Activated CD4-positive, alpha-beta T cell treated with anti-CD3 and anti-CD28 coated beads for 24 hours (primary cell): ENCODE data around the gene TTLL13.

ENCODE experiments used
- DNase-seq, 2 donors: peaks; one replicate each; pipeline ENCODE4 v3.0.0-alpha.2; 2020; ENCODE audit warnings: low read depth in 2 of 2

Gene TTLL13

DNA sequence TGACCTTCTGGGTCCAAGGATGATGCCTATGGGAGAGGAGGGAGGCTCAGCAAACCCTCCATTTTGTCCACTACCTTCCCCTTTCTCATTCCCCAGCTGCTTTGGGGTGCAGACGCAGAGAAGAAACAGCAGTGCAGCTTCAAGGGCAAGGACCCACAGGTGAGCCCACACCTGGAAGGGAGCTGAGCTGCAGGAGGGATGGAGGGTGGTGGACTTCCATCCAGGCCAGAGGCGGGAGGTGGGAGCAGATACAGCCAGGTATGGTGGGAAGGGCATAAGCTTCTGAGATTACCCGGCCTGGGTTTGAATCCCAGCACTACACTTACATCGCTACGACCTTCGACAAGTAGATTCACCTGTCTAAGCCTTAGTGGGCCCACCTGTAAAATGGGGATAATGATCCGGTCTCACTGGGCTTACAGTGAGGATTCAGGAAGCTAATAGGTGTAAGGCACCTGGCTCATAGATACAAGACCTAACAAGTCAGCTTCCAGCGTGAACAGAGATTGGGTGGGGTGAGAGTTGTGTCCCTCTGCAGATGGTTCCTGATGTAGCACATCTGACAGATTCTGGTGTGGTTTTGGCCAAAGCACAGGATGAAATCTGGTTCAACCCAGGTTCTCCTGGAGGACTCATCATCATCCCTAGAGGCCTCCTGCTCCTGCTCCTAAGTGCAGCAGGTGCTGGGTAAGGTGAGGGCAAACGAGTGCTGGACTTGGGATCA is 31.5 kb upstream of the TTLL13 start:
- no peak for DNase-seq

DNA sequence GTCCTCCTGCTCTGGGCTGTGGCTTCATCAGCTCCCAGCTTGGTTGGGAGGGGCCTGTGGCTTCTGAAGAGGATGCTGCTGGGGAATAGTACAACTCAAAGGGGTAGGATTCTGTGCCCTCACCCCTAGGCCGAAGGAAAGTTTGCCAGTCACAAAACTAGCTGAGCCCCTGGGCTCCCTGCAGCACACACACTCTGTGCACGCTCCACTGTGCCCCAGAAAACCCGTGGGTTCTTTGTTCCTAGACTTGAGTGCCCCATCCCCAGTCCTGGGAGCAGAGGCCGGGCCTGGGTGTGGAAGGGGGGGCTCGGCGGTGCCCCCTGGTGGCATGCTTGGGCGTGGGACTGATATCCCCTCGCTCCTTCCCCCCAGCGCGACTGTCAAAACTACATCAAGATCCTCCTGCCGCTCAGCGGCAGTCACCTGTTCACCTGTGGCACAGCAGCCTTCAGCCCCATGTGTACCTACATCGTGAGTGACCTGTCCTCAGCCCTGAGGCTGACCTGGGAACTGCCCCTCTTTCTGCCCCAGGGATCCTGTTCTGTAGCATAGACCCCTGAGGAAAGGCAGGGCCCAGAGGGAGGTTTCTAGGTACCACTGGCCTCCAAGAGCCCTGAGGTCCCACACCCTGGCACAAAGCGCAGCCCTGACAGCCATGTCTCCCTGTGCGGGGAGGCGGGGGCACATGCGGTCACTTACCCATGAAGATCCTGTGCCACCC is 29.8 kb upstream of the TTLL13 start:
- peak; percentile 48 to 52 for DNase-seq

DNA sequence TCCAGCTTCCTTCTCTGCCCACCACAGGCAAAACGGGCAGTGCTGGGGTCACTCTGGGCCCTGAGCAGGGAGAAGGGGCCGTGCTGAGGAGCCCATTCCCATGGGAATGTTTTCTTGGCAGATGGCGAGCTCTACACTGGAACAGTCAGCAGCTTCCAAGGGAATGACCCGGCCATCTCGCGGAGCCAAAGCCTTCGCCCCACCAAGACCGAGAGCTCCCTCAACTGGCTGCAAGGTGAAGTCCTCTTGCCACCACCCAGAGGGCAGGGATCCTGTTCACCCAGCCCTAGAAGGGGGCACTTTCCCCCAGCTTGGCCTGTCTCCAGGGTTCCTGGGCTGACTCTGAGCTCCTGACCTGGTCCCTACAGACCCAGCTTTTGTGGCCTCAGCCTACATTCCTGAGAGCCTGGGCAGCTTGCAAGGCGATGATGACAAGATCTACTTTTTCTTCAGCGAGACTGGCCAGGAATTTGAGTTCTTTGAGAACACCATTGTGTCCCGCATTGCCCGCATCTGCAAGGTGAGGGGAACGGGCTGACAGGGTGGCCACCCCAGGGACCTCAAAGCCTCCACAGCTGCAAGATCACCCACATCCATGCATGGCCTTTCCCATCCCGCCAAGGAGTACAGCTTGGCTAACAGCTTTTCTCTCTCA is 28.0 kb upstream of the TTLL13 start:
- no peak for DNase-seq

DNA sequence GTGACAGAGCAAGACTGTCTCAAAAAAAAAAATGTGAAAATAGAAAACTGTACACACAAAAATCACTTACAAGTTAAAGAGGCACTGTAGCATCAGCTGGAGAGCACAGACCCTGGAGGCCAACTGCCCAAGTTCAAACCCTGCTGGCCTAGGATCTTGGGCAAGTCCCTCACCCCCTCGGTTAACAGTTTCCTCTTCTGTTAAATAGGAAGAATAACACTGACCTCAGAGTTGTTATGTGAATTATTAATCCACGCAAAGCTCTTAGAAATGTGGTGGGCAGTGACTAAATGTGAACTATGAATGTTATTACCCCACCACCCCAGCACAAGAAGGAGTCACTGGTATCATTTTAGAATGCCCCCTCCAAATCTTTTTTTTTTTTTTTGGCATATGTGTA is 26.8 kb upstream of the TTLL13 start:
- no peak for DNase-seq

DNA sequence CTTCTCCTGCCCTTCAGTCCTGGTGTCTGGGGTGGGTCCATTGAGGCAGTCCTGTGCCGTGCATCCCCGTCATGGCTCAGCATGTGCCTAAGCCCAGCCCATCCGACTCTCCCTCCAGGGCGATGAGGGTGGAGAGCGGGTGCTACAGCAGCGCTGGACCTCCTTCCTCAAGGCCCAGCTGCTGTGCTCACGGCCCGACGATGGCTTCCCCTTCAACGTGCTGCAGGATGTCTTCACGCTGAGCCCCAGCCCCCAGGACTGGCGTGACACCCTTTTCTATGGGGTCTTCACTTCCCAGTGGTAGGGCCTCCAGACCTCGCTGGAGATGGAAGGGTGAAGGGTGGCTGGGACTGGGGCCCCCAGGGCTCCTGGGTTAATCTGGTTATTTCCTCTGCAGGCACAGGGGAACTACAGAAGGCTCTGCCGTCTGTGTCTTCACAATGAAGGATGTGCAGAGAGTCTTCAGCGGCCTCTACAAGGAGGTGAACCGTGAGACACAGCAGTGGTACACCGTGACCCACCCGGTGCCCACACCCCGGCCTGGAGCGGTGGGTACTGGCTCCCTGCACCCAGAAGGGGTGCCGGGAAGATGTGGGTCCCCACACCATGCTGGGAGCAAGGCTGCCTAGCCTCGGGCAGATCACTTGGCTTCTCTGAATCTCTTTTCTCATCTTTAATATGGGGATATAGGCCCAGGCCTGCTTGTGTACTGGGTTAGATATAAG is 25.8 kb upstream of the TTLL13 start:
- no peak for DNase-seq

DNA sequence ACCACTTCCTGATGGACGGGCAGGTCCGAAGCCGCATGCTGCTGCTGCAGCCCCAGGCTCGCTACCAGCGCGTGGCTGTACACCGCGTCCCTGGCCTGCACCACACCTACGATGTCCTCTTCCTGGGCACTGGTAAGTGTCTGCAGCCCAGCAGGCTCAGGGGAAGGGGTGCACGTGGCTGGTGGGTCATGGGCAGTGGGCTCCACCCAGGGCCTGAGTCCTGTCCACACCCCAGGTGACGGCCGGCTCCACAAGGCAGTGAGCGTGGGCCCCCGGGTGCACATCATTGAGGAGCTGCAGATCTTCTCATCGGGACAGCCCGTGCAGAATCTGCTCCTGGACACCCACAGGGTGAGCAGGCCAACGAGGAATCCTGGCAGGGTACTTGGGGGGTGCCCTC is 24.3 kb upstream of the TTLL13 start:
- DNase-seq = no peak

DNA sequence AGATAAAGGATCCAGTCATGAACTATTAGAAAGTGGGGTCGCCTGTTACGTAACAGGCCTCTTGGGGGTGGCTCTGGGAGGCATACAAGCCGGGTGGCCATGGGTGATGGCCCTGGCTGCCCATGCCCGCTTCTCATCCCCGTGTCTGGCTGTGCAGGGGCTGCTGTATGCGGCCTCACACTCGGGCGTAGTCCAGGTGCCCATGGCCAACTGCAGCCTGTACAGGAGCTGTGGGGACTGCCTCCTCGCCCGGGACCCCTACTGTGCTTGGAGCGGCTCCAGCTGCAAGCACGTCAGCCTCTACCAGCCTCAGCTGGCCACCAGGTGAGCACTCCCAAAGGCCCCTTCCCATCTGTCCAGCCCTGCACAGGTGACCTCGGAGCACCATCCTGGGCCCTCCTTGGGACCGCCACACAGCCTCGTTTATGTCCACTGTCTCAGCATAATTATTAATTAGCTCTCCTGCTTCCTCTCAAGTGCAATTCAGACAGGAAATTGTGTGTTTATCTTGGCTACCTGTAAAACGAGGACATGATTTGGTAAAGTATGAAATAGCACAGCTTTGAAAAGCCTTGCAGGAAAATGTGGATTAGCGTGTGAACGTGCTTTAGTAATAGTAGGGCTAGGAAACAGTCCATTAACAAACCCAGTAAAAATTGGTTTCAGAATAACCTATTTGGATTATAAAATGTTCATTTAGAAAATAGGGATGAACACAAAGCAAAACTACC is 23.7 kb upstream of the TTLL13 start:
- DNase-seq = no peak

DNA sequence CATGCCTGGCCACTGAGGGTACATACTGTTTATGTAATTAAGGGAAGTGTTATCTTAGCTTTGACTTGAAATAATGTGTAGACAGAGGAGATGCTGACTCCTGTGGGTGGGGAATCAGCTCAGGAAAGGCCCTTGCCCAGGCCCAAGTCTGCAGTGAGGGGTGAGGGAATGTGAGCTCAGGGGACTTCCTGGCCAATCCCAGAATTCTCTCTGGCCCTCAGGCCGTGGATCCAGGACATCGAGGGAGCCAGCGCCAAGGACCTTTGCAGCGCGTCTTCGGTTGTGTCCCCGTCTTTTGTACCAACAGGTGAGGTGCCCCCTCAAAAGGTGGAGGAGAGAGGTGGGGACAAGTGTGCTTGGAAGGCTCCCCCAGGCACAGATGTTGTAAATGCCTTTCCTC is 22.0 kb upstream of the TTLL13 start:
- no peak for DNase-seq

DNA sequence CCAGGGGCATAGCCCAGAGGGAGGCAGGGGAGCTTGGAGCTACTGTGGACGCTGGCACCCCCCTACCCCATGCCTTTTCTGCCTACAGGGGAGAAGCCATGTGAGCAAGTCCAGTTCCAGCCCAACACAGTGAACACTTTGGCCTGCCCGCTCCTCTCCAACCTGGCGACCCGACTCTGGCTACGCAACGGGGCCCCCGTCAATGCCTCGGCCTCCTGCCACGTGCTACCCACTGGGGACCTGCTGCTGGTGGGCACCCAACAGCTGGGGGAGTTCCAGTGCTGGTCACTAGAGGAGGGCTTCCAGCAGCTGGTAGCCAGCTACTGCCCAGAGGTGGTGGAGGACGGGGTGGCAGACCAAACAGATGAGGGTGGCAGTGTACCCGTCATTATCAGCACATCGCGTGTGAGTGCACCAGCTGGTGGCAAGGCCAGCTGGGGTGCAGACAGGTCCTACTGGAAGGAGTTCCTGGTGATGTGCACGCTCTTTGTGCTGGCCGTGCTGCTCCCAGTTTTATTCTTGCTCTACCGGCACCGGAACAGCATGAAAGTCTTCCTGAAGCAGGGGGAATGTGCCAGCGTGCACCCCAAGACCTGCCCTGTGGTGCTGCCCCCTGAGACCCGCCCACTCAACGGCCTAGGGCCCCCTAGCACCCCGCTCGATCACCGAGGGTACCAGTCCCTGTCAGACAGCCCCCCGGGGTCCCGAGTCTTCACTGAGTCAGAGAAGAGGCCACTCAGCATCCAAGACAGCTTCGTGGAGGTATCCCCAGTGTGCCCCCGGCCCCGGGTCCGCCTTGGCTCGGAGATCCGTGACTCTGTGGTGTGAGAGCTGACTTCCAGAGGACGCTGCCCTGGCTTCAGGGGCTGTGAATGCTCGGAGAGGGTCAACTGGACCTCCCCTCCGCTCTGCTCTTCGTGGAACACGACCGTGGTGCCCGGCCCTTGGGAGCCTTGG is 21.3 kb upstream of the TTLL13 start:
- no peak for DNase-seq

DNA sequence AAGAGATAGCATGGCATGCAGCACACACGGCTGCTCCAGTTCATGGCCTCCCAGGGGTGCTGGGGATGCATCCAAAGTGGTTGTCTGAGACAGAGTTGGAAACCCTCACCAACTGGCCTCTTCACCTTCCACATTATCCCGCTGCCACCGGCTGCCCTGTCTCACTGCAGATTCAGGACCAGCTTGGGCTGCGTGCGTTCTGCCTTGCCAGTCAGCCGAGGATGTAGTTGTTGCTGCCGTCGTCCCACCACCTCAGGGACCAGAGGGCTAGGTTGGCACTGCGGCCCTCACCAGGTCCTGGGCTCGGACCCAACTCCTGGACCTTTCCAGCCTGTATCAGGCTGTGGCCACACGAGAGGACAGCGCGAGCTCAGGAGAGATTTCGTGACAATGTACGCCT is 20.4 kb upstream of the TTLL13 start:
- no peak for DNase-seq

DNA sequence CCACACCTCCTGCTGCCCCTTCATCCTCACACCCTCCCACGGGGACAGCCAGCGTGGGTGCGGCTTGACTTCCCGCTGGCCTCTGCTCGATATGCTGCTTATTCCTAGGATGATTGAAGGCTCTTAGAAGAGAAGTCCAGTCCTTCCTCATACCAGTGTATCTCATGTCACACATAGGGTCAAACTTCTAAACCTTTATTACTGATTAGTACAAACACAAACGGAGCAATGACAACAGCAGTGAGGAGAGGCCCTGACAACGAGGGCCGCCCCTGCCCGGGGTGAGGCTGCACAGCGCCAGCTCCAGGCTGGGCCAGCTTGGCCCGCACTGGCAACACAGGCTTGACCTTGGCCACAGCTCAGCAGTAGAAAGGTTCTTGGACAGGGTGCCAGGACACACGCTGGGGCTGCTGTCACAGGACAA is 19.3 kb upstream of the TTLL13 start:
- DNase-seq = no peak

DNA sequence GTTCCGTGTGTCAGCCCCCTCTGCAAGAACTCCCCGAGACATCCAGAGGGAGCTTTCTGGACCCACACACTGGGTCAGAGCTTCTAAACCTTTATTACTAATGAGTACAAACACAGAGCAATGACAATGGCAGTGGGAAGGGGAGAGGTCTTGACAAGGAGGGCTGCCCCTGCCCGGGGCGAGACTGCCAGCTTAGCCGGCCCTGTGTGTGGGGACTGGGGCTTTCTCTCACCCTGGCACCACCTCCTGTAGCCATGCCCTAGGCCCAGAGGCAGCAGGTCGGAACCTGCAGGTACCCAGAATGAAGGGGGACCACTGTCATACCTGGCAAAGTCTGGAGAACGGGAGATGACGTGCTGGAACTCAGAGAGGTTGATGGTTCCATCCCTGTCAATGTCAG is 18.7 kb upstream of the TTLL13 start:
- DNase-seq = no peak

DNA sequence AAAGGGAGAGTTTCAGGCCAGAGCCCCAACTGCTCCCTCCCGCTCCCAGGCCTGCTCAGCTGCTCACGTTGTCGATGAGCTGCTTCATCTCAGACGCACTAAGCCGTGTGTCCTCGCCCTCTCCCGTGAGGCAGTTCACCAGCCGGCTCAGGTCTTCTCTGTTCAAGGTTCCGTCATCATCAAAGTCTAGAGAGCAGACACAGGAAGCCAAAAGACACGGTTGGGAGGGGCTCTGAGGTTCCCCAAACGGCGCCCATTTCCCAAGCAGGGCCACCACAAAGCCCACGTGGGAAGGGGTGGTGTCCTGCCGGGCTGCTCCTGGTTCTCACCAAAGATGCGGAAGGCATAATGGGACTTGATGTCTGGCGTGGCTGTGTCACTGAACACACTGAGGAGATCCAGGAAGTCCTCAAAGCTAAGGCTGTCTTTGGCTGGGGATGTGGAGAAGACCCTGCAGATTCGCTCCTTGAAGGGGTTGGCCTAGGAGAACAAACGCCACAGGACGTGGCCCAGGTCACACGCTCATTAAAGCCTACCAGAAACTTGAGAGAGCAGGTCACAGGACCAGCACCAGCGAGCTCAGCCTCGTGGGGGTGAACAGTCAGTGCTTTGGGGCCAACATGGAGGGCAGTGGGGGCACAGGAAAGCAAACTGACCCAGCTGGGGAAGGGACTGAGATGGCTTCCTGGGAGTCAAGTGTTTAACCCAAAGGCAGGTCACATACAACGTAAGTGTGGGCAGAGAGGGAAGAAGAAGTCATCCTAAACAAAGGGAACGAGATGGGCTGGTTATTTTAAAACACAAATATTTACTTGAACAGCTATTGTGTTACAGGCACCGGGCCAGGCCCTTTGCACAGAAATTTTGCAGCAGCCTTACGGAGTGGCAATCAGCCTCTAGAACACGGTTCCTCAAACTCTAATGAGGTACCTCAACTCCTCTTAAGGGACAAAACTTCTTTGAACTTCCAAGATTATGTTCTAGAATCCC is 18.0 kb upstream of the TTLL13 start:
- peak; percentile 39 to 43 for DNase-seq

DNA sequence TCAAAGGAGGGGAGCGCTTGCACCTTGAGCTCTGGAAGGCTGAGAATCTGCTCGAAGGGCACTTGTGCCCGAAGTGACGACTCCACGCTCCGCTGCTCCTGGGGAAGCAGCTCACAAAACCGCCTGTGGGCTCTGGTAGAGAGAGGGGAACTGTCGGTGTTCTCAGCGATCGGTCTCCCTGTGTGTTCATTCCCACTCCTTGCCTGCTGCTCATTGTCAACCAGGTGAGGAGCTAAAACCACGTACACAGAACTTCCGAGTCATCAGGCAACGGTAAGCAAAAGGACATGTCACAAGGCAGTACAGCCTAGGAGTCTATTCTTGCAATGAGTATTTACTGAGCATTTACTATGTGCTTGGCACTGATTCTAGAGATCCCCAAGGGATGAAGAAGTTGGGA is 17.2 kb upstream of the TTLL13 start:
- DNase-seq = no peak

DNA sequence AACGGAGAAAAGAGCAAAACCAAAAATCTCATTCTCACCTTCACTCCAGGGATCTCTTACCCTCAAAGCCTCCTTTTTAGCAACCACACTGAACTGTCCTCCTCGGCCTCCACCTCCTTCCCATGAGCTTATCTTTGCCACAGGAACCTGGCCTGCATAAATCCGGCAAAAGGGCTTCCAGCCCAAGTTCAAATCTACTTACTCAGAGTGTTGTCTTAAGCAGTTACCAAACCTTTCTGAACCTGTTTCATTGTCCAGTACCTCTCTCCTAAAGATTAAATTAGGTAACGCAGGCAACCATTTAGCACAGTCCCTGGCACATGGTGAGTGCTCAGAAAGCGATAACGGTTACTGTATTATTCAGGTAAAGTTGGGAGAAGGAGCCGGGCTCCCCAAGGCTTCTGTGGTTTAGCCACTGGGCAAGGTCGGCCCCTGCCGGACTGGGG is 16.4 kb upstream of the TTLL13 start:
- no peak for DNase-seq

DNA sequence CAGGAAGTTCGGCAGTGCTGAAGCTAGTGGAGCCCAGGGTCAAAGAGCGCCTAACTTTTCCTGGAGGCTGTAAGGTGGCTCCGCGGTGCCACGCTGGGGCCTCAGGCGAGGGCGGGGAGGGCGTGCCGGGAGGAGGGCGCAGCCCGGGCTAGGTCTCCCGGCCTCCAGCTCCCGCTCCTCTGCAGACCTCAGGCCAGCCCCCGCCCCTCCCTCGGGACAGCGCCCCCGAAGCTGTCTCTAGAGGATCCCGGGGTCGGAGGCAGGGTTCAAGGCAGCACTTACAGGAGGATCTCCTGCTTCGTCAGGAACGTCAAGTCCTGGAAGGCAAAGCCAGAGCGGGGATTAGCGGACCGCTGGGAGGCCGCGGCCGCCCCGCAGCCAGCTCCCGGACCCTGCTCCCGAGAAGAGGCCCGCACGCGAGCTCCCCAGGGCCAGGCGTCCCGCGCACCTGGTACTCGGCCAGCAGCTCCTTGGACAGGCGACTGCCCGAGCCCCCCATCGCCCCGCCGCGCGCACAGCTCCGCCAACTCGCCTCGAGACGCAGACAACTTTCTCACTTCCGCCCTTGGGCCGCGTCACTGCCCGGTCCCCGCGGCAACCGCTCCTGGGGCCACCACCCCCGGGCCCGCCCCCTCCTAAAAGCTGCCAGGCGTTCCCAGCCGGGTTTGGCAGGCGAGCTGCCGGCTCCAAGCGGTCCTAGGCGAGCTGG is 15.8 kb upstream of the TTLL13 start, which contains the start of gene CIB1:
Gene CIB1 (minus strand): TSS at position 555 of the 709 bp plus-strand sequence. CDS start 56 bp downstream, at position 499.
- peak; percentile 95 to 96 for DNase-seq

DNA sequence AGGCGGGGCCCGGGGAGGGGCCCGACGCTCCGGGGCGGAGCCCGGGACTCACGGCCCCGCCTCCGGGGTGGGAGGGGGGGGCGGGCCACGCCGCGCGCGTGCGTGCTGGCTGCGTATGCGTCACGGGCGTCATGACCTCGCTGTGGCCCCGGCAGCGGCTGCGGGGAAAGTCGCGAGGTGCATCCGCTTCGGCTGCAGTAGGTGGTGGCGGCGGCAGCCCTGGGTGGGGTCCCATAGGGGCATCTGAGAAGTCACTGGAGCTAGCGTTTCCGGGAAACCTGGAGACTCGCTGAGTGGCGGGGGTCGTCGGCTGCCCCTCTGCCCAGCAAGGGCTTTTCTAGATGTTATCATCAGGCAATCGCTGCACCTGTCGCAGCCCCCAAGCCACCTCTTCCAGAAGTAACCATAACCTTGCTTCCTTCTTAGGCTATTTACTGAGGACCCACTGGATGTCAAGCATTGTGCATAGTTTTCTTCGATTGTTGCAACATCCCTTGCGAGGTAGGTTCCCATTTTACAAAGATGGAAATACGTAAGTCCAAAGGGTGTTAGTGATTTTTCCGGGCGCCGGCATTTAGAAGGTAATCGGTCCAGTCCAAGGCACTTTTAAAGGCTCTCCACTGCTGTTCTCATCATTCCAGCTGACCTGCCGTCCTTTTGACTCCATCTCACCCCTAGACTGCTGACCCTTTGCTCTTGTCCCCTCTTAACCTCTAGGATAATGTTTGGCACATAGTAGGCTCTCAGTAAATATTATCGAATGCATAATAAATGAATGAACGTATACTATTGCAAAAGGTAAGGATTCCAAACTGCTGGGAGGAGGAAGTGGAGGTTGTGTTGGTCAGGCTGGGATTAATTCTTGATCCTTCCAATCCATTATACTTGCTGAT is 15.0 kb upstream of the TTLL13 start, which contains the start of gene GDPGP1:
Gene GDPGP1 (plus strand): TSS at position 114 of the 893 bp plus-strand sequence. CDS start 6,700 bp downstream, outside the sequence.
- DNase-seq = no peak
